GM23338 (cell line): ENCODE measurements around the gene FMN1.
A peak's percentile ranks its signal among the peaks of the same experiment; 100 is the strongest.

Source experiments
- NANOG ChIP-seq: IDR thresholded peaks from 2 replicates; pipeline ENCODE4 v1.6.1; 2016; ENCODE audit warnings: antibody characterized with exemption, borderline replicate concordance
- POLR2AphosphoS5 ChIP-seq: IDR thresholded peaks from 2 replicates; pipeline ENCODE4 v1.6.1; 2016; ENCODE audit warnings: antibody characterized with exemption, low read depth
- TF ChIP-seq, protein P1 (sequence below), 2 experiments: fragments of 200-600 bp in 1 of 2; sonication (generic) in 1 of 2; conservative IDR thresholded peaks; 2 replicates each; pipeline versions ENCODE4 v1.5.1 to v1.6.1; 2016 to 2017; ENCODE audit warnings: antibody characterized with exemption in 2 of 2, low read depth in 2 of 2, mild to moderate bottlenecking in 2 of 2, moderate library complexity in 1 of 2

- TF ChIP-seq NANOG (no peak), POLR2AphosphoS5 (no peak)
- TF ChIP-seq, protein P1, sequence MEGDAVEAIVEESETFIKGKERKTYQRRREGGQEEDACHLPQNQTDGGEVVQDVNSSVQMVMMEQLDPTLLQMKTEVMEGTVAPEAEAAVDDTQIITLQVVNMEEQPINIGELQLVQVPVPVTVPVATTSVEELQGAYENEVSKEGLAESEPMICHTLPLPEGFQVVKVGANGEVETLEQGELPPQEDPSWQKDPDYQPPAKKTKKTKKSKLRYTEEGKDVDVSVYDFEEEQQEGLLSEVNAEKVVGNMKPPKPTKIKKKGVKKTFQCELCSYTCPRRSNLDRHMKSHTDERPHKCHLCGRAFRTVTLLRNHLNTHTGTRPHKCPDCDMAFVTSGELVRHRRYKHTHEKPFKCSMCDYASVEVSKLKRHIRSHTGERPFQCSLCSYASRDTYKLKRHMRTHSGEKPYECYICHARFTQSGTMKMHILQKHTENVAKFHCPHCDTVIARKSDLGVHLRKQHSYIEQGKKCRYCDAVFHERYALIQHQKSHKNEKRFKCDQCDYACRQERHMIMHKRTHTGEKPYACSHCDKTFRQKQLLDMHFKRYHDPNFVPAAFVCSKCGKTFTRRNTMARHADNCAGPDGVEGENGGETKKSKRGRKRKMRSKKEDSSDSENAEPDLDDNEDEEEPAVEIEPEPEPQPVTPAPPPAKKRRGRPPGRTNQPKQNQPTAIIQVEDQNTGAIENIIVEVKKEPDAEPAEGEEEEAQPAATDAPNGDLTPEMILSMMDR (conservative IDR thresholded peaks at IDR 0.05; ENCODE audit: low read depth in 2 of 2): peak; percentile 78 to 86
Observed at GRCh38 chr15:33132722-33133345, 61.7 kb downstream of the FMN1 start.
